Fibroblast of mammary gland (primary cell): ENCODE measurements around the gene RPL27.
"Not testable (repeated sequence)": the region's sequence is repeated elsewhere in the genome, so short reads cannot be mapped to it uniquely, and the experiment has no call there.

ENCODE experiments used
- DNase-seq: peaks from one replicate; pipeline ENCODE4 v3.0.0-alpha.2; 2010; ENCODE audit warnings: low read depth
- H3K4me3 ChIP-seq: 2 replicates; pipeline ENCODE4 v1.5.1; 2011; ENCODE audit warnings: low read depth, mild to moderate bottlenecking, low read length, moderate library complexity; ENCODE audit not compliant: control insufficient read depth
- CTCF ChIP-seq: conservative IDR thresholded peaks from 2 replicates; pipeline ENCODE4 v1.5.1; 2011; ENCODE audit warnings: low read depth, low read length, inconsistent platforms; ENCODE audit not compliant: control insufficient read depth, insufficient read depth

Gene RPL27

GRCh38 chr17:42971589-42971988 is 26.6 kb upstream of the RPL27 start:
- TF ChIP-seq CTCF: no peak
- DNase-seq: no peak
- H3K4me3 ChIP-seq: no peak overlapping the region

- H3K4me3 ChIP-seq, DNase-seq: not testable (repeated sequence)
Observed at GRCh38 chr17:42973323-42973722, 24.9 kb upstream of the RPL27 start.

- DNase-seq: no peak
- no peak for TF ChIP-seq CTCF
- no peak overlapping the region for H3K4me3 ChIP-seq
Observed at GRCh38 chr17:42975265-42975664, 23.0 kb upstream of the RPL27 start.

GRCh38 chr17:42975701-42976100 is 22.5 kb upstream of the RPL27 start:
- H3K4me3 ChIP-seq, DNase-seq: not testable (repeated sequence)

- TF ChIP-seq CTCF: no peak
- DNase-seq: no peak
- H3K4me3 ChIP-seq: peak within 1 kb of the TSS; percentile 76
Observed at GRCh38 chr17:42979511-42980273, 18.5 kb upstream of the RPL27 start, which contains the start of gene PTGES3L. Gene PTGES3L (minus strand): TSS chr17:42980080. CDS start chr17:42980053, 27 bp downstream.

GRCh38 chr17:42980274-42980765 is 17.9 kb upstream of the RPL27 start, which contains the start of gene RUNDC1:
Gene RUNDC1 (plus strand): TSS chr17:42980565. CDS start chr17:42980577, 12 bp downstream.
- peak within 1 kb of the TSS; percentile 76 for H3K4me3 ChIP-seq
- TF ChIP-seq CTCF: no peak
- DNase-seq: peak; percentile 68

- no peak for TF ChIP-seq CTCF
- H3K4me3 ChIP-seq: peak overlapping the region; percentile 76
- peak; percentile 62 for DNase-seq
Observed at GRCh38 chr17:42980766-42981397, 17.3 kb upstream of the RPL27 start.
